OCI-LY7 (cell line): ENCODE results near the gene NUPR2. TPM values are rescaled to one million over a fixed set of nuclear protein-coding genes. Genes with fewer than 3 reads are reported as not detected.
"Not testable (repeated sequence)": the region's sequence is repeated elsewhere in the genome, so short reads cannot be mapped to it uniquely, and the experiment has no call there.

Experiments
- BruUV-seq: library from RNA; stranded (reverse); fragments of 400-500 nt; replicated peaks from 2 replicates; lab custom pipeline; 2021; lab: Mats Ljungman, UMichigan
- CTCF ChIA-PET: fragments of 300-600 bp; sonication (Branson Sonifier 250); formaldehyde crosslinking; loops from one replicate; lab custom pipeline; 2022; ENCODE audit warnings: antibody characterized with exemption; ENCODE audit not compliant: unreplicated experiment; lab: Charles Lee
- POLR2A ChIA-PET: fragments of 300-600 bp; sonication (Branson Sonifier 250); formaldehyde crosslinking; loops from one replicate; lab custom pipeline; 2022; ENCODE audit warnings: antibody characterized with exemption; lab: Charles Lee
- DNase-seq: peaks from one replicate; pipeline ENCODE4 v3.0.0-alpha.2; 2015; ENCODE audit warnings: low spot score
- H2AFZ ChIP-seq: fragments of 200-600 bp; sonication (generic), shearing (Covaris generic); 2 replicates; pipeline ENCODE4 v1.6.1; 2014; ENCODE audit warnings: mild to moderate bottlenecking, antibody characterized with exemption, low read length, moderate library complexity
- H3K27ac ChIP-seq: fragments of 200-600 bp; sonication (generic); 2 replicates; pipeline ENCODE4 v1.5.1; 2014; ENCODE audit warnings: mixed run types, low read depth, mild to moderate bottlenecking, moderate library complexity, low read length, inconsistent platforms; ENCODE audit not compliant: poor library complexity, severe bottlenecking
- H3K36me3 ChIP-seq: fragments of 200-600 bp; sonication (generic); 2 replicates; pipeline ENCODE4 v1.6.1; 2014; ENCODE audit warnings: mild to moderate bottlenecking, antibody characterized with exemption, low read length, moderate library complexity, mixed read lengths; ENCODE audit not compliant: insufficient read depth
- H3K4me1 ChIP-seq: fragments of 200-600 bp; sonication (generic); 2 replicates; pipeline ENCODE4 v1.5.1; 2014; ENCODE audit warnings: mild to moderate bottlenecking, low read length; ENCODE audit not compliant: insufficient read depth, poor library complexity, severe bottlenecking
- H3K4me2 ChIP-seq: fragments of 200-600 bp; sonication (generic); 2 replicates; pipeline ENCODE4 v1.6.1; 2014; ENCODE audit warnings: mild to moderate bottlenecking, low read length
- H3K4me3 ChIP-seq: fragments of 200-600 bp; sonication (generic); 2 replicates; pipeline ENCODE4 v1.5.1; 2014; ENCODE audit warnings: mild to moderate bottlenecking, low read depth, low read length; ENCODE audit not compliant: poor library complexity, severe bottlenecking
- H3K79me2 ChIP-seq: fragments of 200-600 bp; sonication (generic); 2 replicates; pipeline ENCODE4 v1.6.1; 2016; ENCODE audit warnings: low read depth, mild to moderate bottlenecking, low read length, moderate library complexity, mixed read lengths; ENCODE audit not compliant: insufficient read depth
- H3K9me2 ChIP-seq: fragments of 200-600 bp; sonication (generic); 2 replicates; pipeline ENCODE4 v1.6.1; 2016; ENCODE audit warnings: mild to moderate bottlenecking, low read length, mixed read lengths; ENCODE audit not compliant: insufficient read depth
- H3K9me3 ChIP-seq: fragments of 200-600 bp; sonication (generic); 2 replicates; pipeline ENCODE4 v1.6.1; 2014; ENCODE audit warnings: mild to moderate bottlenecking, mixed run types, low read length, mixed read lengths
- H4K20me1 ChIP-seq: fragments of 200-600 bp; sonication (generic); 2 replicates; pipeline ENCODE4 v1.6.1; 2014; ENCODE audit warnings: mild to moderate bottlenecking, antibody characterized with exemption, low read length, moderate library complexity, mixed read lengths; ENCODE audit not compliant: insufficient read depth
- CTCF ChIP-seq: fragments of 200-600 bp; sonication (generic); conservative IDR thresholded peaks from 2 replicates; pipeline ENCODE4 v1.5.1; 2014; ENCODE audit warnings: mild to moderate bottlenecking, antibody characterized with exemption, low read length, moderate library complexity, mixed read lengths
- EZH2phosphoT487 ChIP-seq: fragments of 200-600 bp; sonication (generic); IDR thresholded peaks from 2 replicates; pipeline ENCODE4 v1.6.1; 2018; ENCODE audit warnings: low read depth, borderline replicate concordance, mild to moderate bottlenecking, mixed run types, antibody characterized with exemption, low read length, moderate library complexity, mixed read lengths
- intact Hi-C: fragments of 100-400 bp; cut with micrococcal nuclease; formaldehyde crosslinking; loops from one replicate; pipeline ENCODE4 v1.10.0; 2022; ENCODE audit not compliant: unreplicated experiment
- total RNA-seq, 2 experiments: library from RNA; depleted of rRNA in 1 of 2; stranded (reverse); fragments of >200 nt in 1 of 2; shearing (Covaris generic) in 1 of 2; gene quantifications; 2 replicates each; pipeline ENCODE4 v1.2.3, GENCODE V29; 2014 to 2022

The NUPR2 gene
- total RNA-seq, 2 experiments from 2014 or later = not detected

GRCh38 chr7:56121440-56121839 lies 5.2 kb upstream of the NUPR2 start:
- no TSS peak for BruUV-seq
- no peaks in the 10 kb centered on the region for H3K4me1 ChIP-seq
- no peak for TF ChIP-seq CTCF
- TF ChIP-seq EZH2phosphoT487 = no peak
- no peaks in the 10 kb centered on the region for H3K9me2 ChIP-seq
- no peak overlapping the region for H3K4me3 ChIP-seq
- no peak overlapping the region for H3K4me2 ChIP-seq
- intact Hi-C loops = no loop called here
- DNase-seq = no peak
- ChIA-PET CTCF (no interaction called here), POLR2A (interaction anchor here (1.5 kb wide), 1 partner anchor 9 kb away, joined by 14 read pairs; no protein-coding TSS in a partner anchor)
- no peak overlapping the region for H2AFZ ChIP-seq
- no peaks in the 10 kb centered on the region for H3K79me2 ChIP-seq
- no peaks in the 10 kb centered on the region for H4K20me1 ChIP-seq
- H3K27ac ChIP-seq = no peak overlapping the region
- no peaks in the 10 kb centered on the region for H3K36me3 ChIP-seq
- H3K9me3 ChIP-seq = no peaks in the 10 kb centered on the region

- H3K4me2 ChIP-seq, H3K4me1 ChIP-seq, H3K9me3 ChIP-seq, H3K4me3 ChIP-seq, H3K9me2 ChIP-seq, H3K27ac ChIP-seq, H3K36me3 ChIP-seq, H4K20me1 ChIP-seq, BruUV-seq, H2AFZ ChIP-seq, DNase-seq, H3K79me2 ChIP-seq, CTCF ChIA-PET: not testable (repeated sequence)
- intact Hi-C loops = loop anchor here (5.0 kb wide), 1 partner anchor 745 kb away; the partner anchor contains the start of gene LANCL2
- POLR2A ChIA-PET = interaction anchor here (0.7 to 1.2 kb wide), 2 partner anchors 10 to 129 kb away, joined by 6 to 14 read pairs; no protein-coding TSS in a partner anchor
Measured at GRCh38 chr7:56112244-56112643, 4.0 kb downstream of the NUPR2 start.

GRCh38 chr7:56110611-56111010 lies 5.6 kb downstream of the NUPR2 start:
- H3K4me2 ChIP-seq = peak overlapping the region; percentile 32
- DNase-seq = peak; percentile 55
- H3K9me2 ChIP-seq = no peaks in the 10 kb centered on the region; the same call in 1 of the 2 replicates
- intact Hi-C loops = loop anchor here (5.0 kb wide), 1 partner anchor 743 kb away; the partner anchor contains the start of gene LANCL2
- ChIA-PET POLR2A (no interaction called here), CTCF (no interaction called here)
- H3K27ac ChIP-seq = no peak overlapping the region
- TF ChIP-seq EZH2phosphoT487 = no peak
- TF ChIP-seq CTCF = no peak
- H3K79me2 ChIP-seq = peaks cover 7% of the 10 kb centered on the region
- H3K4me3 ChIP-seq = no peak overlapping the region
- H3K36me3 ChIP-seq = no peaks in the 10 kb centered on the region
- H3K9me3 ChIP-seq = 0 out of 2 replicates have a peak, but pooled peaks cover 5% of the 10 kb centered on the region
- H3K4me1 ChIP-seq = peaks cover 15% of the 10 kb centered on the region
- no TSS peak for BruUV-seq
- no peaks in the 10 kb centered on the region for H4K20me1 ChIP-seq
- H2AFZ ChIP-seq = peak overlapping the region; percentile 79; the same call in 1 of the 2 replicates
